ENCODE results near the gene NXPH3.

NXPH3 gene

DNA sequence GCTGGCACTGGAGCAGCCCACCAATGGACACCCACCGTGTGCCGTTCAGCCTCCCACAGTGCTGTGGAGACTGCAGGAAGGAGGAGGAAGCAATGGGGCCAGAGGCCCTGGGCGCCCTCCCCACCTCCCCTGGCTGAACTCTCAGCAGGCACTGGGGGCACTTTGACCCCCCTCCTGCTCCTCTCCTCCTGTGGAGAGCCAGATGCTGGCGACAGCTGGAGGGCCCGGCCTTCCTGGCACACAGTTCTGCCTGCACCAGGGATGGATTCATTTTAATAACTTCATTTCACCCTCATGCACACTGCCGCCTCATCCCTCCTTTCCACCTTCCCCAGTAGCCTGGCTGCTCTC, 6.0 kb downstream of the NXPH3 start:
- Histone ChIP-seq H3K4me3 (ENCODE audit: low read depth in 1 of 2, low read length in 2 of 2) (no peak overlapping the region), H3K27me3 (ENCODE audit: control insufficient read depth in 1 of 2, insufficient read depth in 2 of 2, low read length in 2 of 2) (peaks cover 15 to 17% of the 10 kb centered on the region in 2 donors), H3K9me3 (ENCODE audit: control insufficient read depth in 1 of 2, low read length in 2 of 2) (no peaks in the 10 kb centered on the region), H3K9ac (ENCODE audit: low read depth in 1 of 2, low read length in 2 of 2) (no peak overlapping the region), H3K4me1 (ENCODE audit: control insufficient read depth in 1 of 2, insufficient read depth in 2 of 2, low read length in 2 of 2) (peaks cover 0 to 7% of the 10 kb centered on the region in 2 donors), H3K36me3 (ENCODE audit: control insufficient read depth in 1 of 2, insufficient read depth in 2 of 2, low read length in 2 of 2) (no peaks in the 10 kb centered on the region), H3K27ac (ENCODE audit: low read depth, low read length) (no peak overlapping the region)

- Histone ChIP-seq H3K36me3 (ENCODE audit: control insufficient read depth in 1 of 2, insufficient read depth in 2 of 2, low read length in 2 of 2) (no peaks in the 10 kb centered on the region), H3K4me1 (ENCODE audit: control insufficient read depth in 1 of 2, insufficient read depth in 2 of 2, low read length in 2 of 2) (peaks cover 0 to 3% of the 10 kb centered on the region in 2 donors), H3K27me3 (ENCODE audit: control insufficient read depth in 1 of 2, insufficient read depth in 2 of 2, low read length in 2 of 2) (peaks cover 10 to 11% of the 10 kb centered on the region in 2 donors), H3K9ac (ENCODE audit: low read depth in 1 of 2, low read length in 2 of 2) (no peak overlapping the region), H3K27ac (ENCODE audit: low read depth, low read length) (no peak overlapping the region), H3K4me3 (ENCODE audit: low read depth in 1 of 2, low read length in 2 of 2) (no peak overlapping the region), H3K9me3 (ENCODE audit: control insufficient read depth in 1 of 2, low read length in 2 of 2) (no peaks in the 10 kb centered on the region)
Observed at GRCh38 chr17:49582055-49582722, 6.5 kb downstream of the NXPH3 start.

GRCh38 chr17:49582789-49583188, 7.1 kb downstream of the NXPH3 start:
- no peak overlapping the region for H3K27ac ChIP-seq (ENCODE audit: low read depth, low read length)
- no peak overlapping the region for H3K9ac ChIP-seq (ENCODE audit: low read depth in 1 of 2, low read length in 2 of 2)
- H3K9me3 ChIP-seq (ENCODE audit: control insufficient read depth in 1 of 2, low read length in 2 of 2) = no peaks in the 10 kb centered on the region
- no peak overlapping the region for H3K4me3 ChIP-seq (ENCODE audit: low read depth in 1 of 2, low read length in 2 of 2)
- peaks cover 0 to 3% of the 10 kb centered on the region in 2 donors for H3K4me1 ChIP-seq (ENCODE audit: control insufficient read depth in 1 of 2, insufficient read depth in 2 of 2, low read length in 2 of 2)
- no peaks in the 10 kb centered on the region for H3K36me3 ChIP-seq (ENCODE audit: control insufficient read depth in 1 of 2, insufficient read depth in 2 of 2, low read length in 2 of 2)
- H3K27me3 ChIP-seq (ENCODE audit: control insufficient read depth in 1 of 2, insufficient read depth in 2 of 2, low read length in 2 of 2) = peaks cover 4 to 5% of the 10 kb centered on the region in 2 donors

DNA sequence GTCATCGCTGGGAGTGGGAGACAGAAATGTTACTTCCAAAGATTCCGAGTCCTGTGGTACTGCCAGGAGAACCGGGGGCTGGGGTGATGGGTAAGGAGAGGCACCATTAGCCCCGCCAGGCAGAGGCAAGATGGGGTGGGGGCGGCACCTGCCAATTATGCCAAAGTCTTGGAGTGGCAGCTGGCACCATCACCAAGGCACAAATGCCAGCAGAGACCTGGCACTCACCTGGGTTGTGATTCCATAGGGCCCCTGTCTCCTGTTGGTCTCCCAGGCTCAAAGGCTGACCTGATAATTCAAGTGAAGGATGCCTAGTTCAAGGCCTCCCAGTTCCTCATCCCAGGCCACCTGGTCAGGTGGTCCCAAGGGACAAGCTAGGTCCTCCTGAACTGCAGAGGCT, 7.6 kb downstream of the NXPH3 start:
- Histone ChIP-seq H3K9ac (ENCODE audit: low read depth in 1 of 2, low read length in 2 of 2) (no peak overlapping the region), H3K4me1 (ENCODE audit: control insufficient read depth in 1 of 2, insufficient read depth in 2 of 2, low read length in 2 of 2) (peaks cover 0 to 3% of the 10 kb centered on the region in 2 donors), H3K27ac (ENCODE audit: low read depth, low read length) (no peak overlapping the region), H3K27me3 (ENCODE audit: control insufficient read depth in 1 of 2, insufficient read depth in 2 of 2, low read length in 2 of 2) (peaks cover 0 to under 1% of the 10 kb centered on the region in 2 donors), H3K36me3 (ENCODE audit: control insufficient read depth in 1 of 2, insufficient read depth in 2 of 2, low read length in 2 of 2) (no peaks in the 10 kb centered on the region), H3K4me3 (ENCODE audit: low read depth in 1 of 2, low read length in 2 of 2) (no peak overlapping the region), H3K9me3 (ENCODE audit: control insufficient read depth in 1 of 2, low read length in 2 of 2) (no peaks in the 10 kb centered on the region)

GRCh38 chr17:49583889-49584288, 8.2 kb downstream of the NXPH3 start:
- Histone ChIP-seq H3K4me3 (ENCODE audit: low read depth in 1 of 2, low read length in 2 of 2) (no peak overlapping the region), H3K4me1 (ENCODE audit: control insufficient read depth in 1 of 2, insufficient read depth in 2 of 2, low read length in 2 of 2) (peaks cover 0 to 3% of the 10 kb centered on the region in 2 donors), H3K9ac (ENCODE audit: low read depth in 1 of 2, low read length in 2 of 2) (no peak overlapping the region), H3K27ac (ENCODE audit: low read depth, low read length) (no peak overlapping the region), H3K27me3 (ENCODE audit: control insufficient read depth in 1 of 2, insufficient read depth in 2 of 2, low read length in 2 of 2) (no peaks in the 10 kb centered on the region), H3K9me3 (ENCODE audit: control insufficient read depth in 1 of 2, low read length in 2 of 2) (no peaks in the 10 kb centered on the region), H3K36me3 (ENCODE audit: control insufficient read depth in 1 of 2, insufficient read depth in 2 of 2, low read length in 2 of 2) (no peaks in the 10 kb centered on the region)

- H3K9me3 ChIP-seq (ENCODE audit: control insufficient read depth in 1 of 2, low read length in 2 of 2) = no peaks in the 10 kb centered on the region
- H3K36me3 ChIP-seq (ENCODE audit: control insufficient read depth in 1 of 2, insufficient read depth in 2 of 2, low read length in 2 of 2) = peaks cover 0 to under 1% of the 10 kb centered on the region in 2 donors
- H3K9ac ChIP-seq (ENCODE audit: low read depth in 1 of 2, low read length in 2 of 2) = no peak overlapping the region
- no peak overlapping the region for H3K4me3 ChIP-seq (ENCODE audit: low read depth in 1 of 2, low read length in 2 of 2)
- H3K4me1 ChIP-seq (ENCODE audit: control insufficient read depth in 1 of 2, insufficient read depth in 2 of 2, low read length in 2 of 2) = peaks cover 0 to 3% of the 10 kb centered on the region in 2 donors
- no peak overlapping the region for H3K27ac ChIP-seq (ENCODE audit: low read depth, low read length)
- no peaks in the 10 kb centered on the region for H3K27me3 ChIP-seq (ENCODE audit: control insufficient read depth in 1 of 2, insufficient read depth in 2 of 2, low read length in 2 of 2)
Observed at GRCh38 chr17:49585422-49586027, 9.9 kb downstream of the NXPH3 start.

DNA sequence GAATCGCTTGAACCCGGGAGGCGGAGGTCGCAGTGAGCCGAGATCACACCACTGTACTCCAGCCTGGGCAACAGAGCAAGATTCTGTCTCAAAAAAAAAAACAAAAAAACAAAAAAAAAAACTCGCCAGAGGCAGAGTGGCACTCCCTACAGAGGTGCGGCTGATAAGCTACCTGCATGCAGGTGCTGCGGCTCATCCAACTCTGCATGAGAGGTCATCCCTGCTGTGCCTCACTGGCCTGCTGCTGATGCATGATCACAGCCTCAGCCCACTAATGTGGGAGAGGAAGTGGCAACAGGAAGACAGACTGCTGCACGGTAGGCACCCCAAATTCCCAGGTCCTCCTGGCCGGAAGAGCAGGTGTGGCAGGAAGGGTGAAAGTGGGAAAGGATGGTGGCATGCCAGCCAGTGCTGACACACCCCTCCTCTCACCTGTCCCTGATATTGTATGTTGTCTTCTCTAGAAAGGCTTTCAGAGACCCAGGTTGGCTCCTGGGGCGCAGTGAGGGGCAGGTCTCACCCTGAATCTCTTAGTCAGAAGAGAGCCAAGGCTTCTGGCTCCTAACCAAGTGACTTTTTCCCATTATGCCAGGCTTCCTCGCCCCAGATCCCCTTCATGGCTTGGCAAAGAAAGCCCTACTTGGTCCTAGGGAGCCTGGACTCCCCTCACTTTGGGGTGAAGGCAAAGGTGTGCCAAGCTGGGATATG, 11.8 kb downstream of the NXPH3 start:
- H3K9ac ChIP-seq (ENCODE audit: low read depth in 1 of 2, low read length in 2 of 2) = no peak overlapping the region
- no peak overlapping the region for H3K27ac ChIP-seq (ENCODE audit: low read depth, low read length)
- H3K36me3 ChIP-seq (ENCODE audit: control insufficient read depth in 1 of 2, insufficient read depth in 2 of 2, low read length in 2 of 2) = peaks cover 1 to 2% of the 10 kb centered on the region in 2 donors
- H3K4me1 ChIP-seq (ENCODE audit: control insufficient read depth in 1 of 2, insufficient read depth in 2 of 2, low read length in 2 of 2) = peaks cover 0 to 3% of the 10 kb centered on the region in 2 donors
- H3K4me3 ChIP-seq (ENCODE audit: low read depth in 1 of 2, low read length in 2 of 2) = no peak overlapping the region
- H3K27me3 ChIP-seq (ENCODE audit: control insufficient read depth in 1 of 2, insufficient read depth in 2 of 2, low read length in 2 of 2) = no peaks in the 10 kb centered on the region
- H3K9me3 ChIP-seq (ENCODE audit: control insufficient read depth in 1 of 2, low read length in 2 of 2) = no peaks in the 10 kb centered on the region

GRCh38 chr17:49588312-49588711, 12.6 kb downstream of the NXPH3 start:
- Histone ChIP-seq H3K9me3 (ENCODE audit: control insufficient read depth in 1 of 2, low read length in 2 of 2) (no peaks in the 10 kb centered on the region), H3K27ac (ENCODE audit: low read depth, low read length) (no peak overlapping the region), H3K36me3 (ENCODE audit: control insufficient read depth in 1 of 2, insufficient read depth in 2 of 2, low read length in 2 of 2) (peaks cover 2 to 4% of the 10 kb centered on the region in 2 donors), H3K4me3 (ENCODE audit: low read depth in 1 of 2, low read length in 2 of 2) (no peak overlapping the region), H3K9ac (ENCODE audit: low read depth in 1 of 2, low read length in 2 of 2) (no peak overlapping the region), H3K4me1 (ENCODE audit: control insufficient read depth in 1 of 2, insufficient read depth in 2 of 2, low read length in 2 of 2) (peaks cover 0 to 3% of the 10 kb centered on the region in 2 donors), H3K27me3 (ENCODE audit: control insufficient read depth in 1 of 2, insufficient read depth in 2 of 2, low read length in 2 of 2) (no peaks in the 10 kb centered on the region)

- Histone ChIP-seq H3K4me1 (ENCODE audit: control insufficient read depth in 1 of 2, insufficient read depth in 2 of 2, low read length in 2 of 2) (peaks cover 0 to 3% of the 10 kb centered on the region in 2 donors), H3K4me3 (ENCODE audit: low read depth in 1 of 2, low read length in 2 of 2) (no peak overlapping the region), H3K27me3 (ENCODE audit: control insufficient read depth in 1 of 2, insufficient read depth in 2 of 2, low read length in 2 of 2) (no peaks in the 10 kb centered on the region), H3K9ac (ENCODE audit: low read depth in 1 of 2, low read length in 2 of 2) (no peak overlapping the region), H3K27ac (ENCODE audit: low read depth, low read length) (no peak overlapping the region), H3K9me3 (ENCODE audit: control insufficient read depth in 1 of 2, low read length in 2 of 2) (no peaks in the 10 kb centered on the region), H3K36me3 (ENCODE audit: control insufficient read depth in 1 of 2, insufficient read depth in 2 of 2, low read length in 2 of 2) (peaks cover 2 to 4% of the 10 kb centered on the region in 2 donors)
Observed at GRCh38 chr17:49588726-49589576, 13.3 kb downstream of the NXPH3 start.

All from duodenal mucosa (tissue), 2 donors.